RWPE1 (cell line): Measurements from ENCODE around the gene GALR3.
"Not testable (repeated sequence)": the region's sequence is repeated elsewhere in the genome, so short reads cannot be mapped to it uniquely, and the experiment has no call there.

Experiments
- CTCF ChIA-PET: fragments of 350-600 bp; sonication (Branson Sonifier 250); formaldehyde crosslinking; extraction: SDS; loops from one replicate; lab custom pipeline; 2021; lab: Yijun Ruan, JAX
- POLR2A ChIA-PET: fragments of 400-600 bp; formaldehyde crosslinking; extraction: SDS; loops from one replicate; lab custom pipeline; 2020; ENCODE audit warnings: antibody characterized with exemption; ENCODE audit not compliant: low non-redundant PET; lab: Yijun Ruan, JAX
- DNase-seq: peaks from one replicate; pipeline ENCODE4 v3.0.0; 2012; ENCODE audit warnings: low spot score
- H3K27ac ChIP-seq: fragments of 450-650 bp; 2 replicates; pipeline ENCODE4 v1.5.1; 2017
- TF ChIP-seq, protein P1 (sequence below): fragments of 450-650 bp; conservative IDR thresholded peaks from 2 replicates; pipeline ENCODE4 v1.5.1; 2017; ENCODE audit warnings: low read depth, mild to moderate bottlenecking

GALR3 gene

GRCh38 chr22:37794376-37794775 is 28.8 kb upstream of the GALR3 start:
- TF ChIP-seq, protein P1, sequence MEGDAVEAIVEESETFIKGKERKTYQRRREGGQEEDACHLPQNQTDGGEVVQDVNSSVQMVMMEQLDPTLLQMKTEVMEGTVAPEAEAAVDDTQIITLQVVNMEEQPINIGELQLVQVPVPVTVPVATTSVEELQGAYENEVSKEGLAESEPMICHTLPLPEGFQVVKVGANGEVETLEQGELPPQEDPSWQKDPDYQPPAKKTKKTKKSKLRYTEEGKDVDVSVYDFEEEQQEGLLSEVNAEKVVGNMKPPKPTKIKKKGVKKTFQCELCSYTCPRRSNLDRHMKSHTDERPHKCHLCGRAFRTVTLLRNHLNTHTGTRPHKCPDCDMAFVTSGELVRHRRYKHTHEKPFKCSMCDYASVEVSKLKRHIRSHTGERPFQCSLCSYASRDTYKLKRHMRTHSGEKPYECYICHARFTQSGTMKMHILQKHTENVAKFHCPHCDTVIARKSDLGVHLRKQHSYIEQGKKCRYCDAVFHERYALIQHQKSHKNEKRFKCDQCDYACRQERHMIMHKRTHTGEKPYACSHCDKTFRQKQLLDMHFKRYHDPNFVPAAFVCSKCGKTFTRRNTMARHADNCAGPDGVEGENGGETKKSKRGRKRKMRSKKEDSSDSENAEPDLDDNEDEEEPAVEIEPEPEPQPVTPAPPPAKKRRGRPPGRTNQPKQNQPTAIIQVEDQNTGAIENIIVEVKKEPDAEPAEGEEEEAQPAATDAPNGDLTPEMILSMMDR, result no peak
- CTCF ChIA-PET, result interaction anchor here (0.8 kb wide), 1 partner anchor 9 kb away, joined by 3 read pairs; no protein-coding TSS in a partner anchor
- POLR2A ChIA-PET, result no interaction called here
- DNase-seq, result no peak
- no peak overlapping the region for H3K27ac ChIP-seq

DNA sequence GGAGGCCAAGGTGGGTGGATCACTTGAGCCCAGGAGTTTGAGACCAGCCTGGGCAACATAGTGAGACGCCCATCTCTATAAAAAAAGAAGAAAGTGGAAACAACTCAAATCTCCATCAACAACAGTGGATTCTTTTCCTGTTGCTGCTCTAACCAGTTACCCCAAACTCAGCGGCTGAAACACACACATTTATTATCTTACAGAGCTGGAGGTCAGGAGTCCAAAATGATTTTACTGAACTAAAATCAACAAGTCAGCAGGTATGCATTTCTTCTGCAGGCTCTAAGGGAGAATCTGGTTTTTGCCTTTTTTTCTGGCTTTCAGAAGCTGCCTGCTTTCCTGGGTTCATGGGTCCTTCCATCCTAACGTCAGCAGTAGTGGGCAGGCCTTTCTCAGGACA is 27.1 kb upstream of the GALR3 start:
- ChIA-PET CTCF (no interaction called here), POLR2A (no interaction called here)
- no peak for DNase-seq
- H3K27ac ChIP-seq, result no peak overlapping the region
- TF ChIP-seq, protein P1, result no peak

GRCh38 chr22:37797259-37797658 is 25.9 kb upstream of the GALR3 start:
- DNase-seq, H3K27ac ChIP-seq, POLR2A ChIA-PET, CTCF ChIA-PET: not testable (repeated sequence)

DNA sequence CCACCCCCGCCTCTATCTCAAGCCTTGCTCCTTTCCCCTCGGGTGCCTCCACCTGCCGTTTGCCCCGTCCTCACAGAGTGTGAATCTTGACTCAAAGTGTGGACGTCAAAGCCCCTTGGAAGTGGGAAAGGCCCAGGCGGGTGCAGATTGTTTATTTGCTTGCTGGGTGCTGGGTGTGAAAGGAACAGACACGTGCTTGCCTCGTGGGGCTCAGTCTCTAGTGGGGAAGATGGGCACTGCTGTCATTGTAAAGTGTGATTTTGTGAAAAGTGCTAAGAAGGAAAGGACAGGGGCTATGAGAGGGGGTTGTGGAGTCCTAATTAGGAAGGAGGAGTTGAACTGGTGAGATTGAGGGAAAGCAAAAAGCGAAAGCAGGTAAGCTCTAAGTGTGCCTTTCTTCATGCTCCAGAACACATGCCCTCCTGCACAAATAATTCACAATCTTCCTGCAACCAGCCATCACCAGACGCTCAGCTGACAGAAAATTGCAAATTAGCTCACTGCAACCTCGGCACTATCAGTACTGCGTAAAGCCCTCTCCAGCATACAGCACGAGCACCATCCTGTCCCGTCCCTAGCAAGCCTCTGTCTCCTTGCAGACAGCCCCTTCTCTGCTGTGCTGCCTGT is 25.2 kb upstream of the GALR3 start:
- no peak overlapping the region for H3K27ac ChIP-seq
- ChIA-PET CTCF (no interaction called here), POLR2A (no interaction called here)
- TF ChIP-seq, protein P1, result no peak
- DNase-seq, result no peak

DNA sequence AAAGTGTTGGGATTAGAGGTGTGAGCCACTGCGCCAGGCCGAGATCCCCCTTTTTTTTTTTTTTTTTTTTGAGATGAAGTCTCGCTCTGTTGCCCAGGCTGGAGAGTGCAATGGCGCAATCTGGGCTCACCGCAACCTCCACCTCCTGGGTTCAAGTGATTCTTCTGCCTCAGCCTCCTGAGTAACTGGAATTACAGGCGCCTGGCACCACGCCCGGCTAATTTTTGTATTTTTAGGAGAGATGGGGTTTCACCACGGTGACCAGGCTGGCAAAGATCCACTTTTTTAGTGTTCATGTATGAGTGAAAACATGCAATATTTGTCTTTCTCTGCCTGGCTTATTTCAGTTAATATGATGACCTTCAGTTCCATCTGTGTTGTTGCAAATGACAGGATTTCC is 23.2 kb upstream of the GALR3 start:
- H3K27ac ChIP-seq, CTCF ChIA-PET, POLR2A ChIA-PET, DNase-seq: not testable (repeated sequence)

DNA sequence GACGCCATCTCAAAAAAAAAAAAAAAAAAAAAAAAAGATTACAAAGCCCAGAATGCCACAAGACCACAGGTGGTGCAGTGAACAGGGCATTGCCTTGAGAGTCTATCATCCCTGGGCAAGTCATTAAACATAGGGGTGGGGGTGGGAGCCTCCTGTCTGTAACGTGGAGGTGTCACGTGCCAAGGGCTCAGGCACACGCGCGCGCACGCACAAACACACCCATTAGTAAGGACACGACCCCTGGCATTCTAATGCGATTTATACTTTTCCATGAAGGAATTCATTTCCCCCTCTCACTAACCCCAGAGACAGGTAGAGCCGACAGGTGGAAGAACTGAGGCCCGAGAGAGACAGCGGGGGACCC is 21.3 kb upstream of the GALR3 start:
- TF ChIP-seq, protein P1, result no peak
- ChIA-PET CTCF (no interaction called here), POLR2A (no interaction called here)
- H3K27ac ChIP-seq, result peak overlapping the region; percentile 62; the same call in 1 of the 2 replicates
- no peak for DNase-seq

GRCh38 chr22:37802310-37803194 is 20.6 kb upstream of the GALR3 start:
- DNase-seq, result no peak
- CTCF ChIA-PET, result interaction anchor here (0.6 kb wide), 1 partner anchor 28 kb away, joined by 6 read pairs; no protein-coding TSS in a partner anchor
- POLR2A ChIA-PET, result no interaction called here

More at GRCh38 chr22:37802310-37803194, 20.6 kb upstream of the GALR3 start:
- TF ChIP-seq, protein P1, result no peak
- peak overlapping the region; percentile 62 for H3K27ac ChIP-seq
